Measurements from ENCODE around the gene PNKD. TPM values are rescaled to one million over a fixed set of nuclear protein-coding genes. Genes with fewer than 3 reads are reported as not detected.

PNKD gene
- total and polyA plus RNA-seq, 2 of the 8 experiments (the other 6 are each of a cell fraction or from before 2014, with no cell fraction given): 43.9 to 65.4 TPM

- TF ChIP-seq, protein P1, sequence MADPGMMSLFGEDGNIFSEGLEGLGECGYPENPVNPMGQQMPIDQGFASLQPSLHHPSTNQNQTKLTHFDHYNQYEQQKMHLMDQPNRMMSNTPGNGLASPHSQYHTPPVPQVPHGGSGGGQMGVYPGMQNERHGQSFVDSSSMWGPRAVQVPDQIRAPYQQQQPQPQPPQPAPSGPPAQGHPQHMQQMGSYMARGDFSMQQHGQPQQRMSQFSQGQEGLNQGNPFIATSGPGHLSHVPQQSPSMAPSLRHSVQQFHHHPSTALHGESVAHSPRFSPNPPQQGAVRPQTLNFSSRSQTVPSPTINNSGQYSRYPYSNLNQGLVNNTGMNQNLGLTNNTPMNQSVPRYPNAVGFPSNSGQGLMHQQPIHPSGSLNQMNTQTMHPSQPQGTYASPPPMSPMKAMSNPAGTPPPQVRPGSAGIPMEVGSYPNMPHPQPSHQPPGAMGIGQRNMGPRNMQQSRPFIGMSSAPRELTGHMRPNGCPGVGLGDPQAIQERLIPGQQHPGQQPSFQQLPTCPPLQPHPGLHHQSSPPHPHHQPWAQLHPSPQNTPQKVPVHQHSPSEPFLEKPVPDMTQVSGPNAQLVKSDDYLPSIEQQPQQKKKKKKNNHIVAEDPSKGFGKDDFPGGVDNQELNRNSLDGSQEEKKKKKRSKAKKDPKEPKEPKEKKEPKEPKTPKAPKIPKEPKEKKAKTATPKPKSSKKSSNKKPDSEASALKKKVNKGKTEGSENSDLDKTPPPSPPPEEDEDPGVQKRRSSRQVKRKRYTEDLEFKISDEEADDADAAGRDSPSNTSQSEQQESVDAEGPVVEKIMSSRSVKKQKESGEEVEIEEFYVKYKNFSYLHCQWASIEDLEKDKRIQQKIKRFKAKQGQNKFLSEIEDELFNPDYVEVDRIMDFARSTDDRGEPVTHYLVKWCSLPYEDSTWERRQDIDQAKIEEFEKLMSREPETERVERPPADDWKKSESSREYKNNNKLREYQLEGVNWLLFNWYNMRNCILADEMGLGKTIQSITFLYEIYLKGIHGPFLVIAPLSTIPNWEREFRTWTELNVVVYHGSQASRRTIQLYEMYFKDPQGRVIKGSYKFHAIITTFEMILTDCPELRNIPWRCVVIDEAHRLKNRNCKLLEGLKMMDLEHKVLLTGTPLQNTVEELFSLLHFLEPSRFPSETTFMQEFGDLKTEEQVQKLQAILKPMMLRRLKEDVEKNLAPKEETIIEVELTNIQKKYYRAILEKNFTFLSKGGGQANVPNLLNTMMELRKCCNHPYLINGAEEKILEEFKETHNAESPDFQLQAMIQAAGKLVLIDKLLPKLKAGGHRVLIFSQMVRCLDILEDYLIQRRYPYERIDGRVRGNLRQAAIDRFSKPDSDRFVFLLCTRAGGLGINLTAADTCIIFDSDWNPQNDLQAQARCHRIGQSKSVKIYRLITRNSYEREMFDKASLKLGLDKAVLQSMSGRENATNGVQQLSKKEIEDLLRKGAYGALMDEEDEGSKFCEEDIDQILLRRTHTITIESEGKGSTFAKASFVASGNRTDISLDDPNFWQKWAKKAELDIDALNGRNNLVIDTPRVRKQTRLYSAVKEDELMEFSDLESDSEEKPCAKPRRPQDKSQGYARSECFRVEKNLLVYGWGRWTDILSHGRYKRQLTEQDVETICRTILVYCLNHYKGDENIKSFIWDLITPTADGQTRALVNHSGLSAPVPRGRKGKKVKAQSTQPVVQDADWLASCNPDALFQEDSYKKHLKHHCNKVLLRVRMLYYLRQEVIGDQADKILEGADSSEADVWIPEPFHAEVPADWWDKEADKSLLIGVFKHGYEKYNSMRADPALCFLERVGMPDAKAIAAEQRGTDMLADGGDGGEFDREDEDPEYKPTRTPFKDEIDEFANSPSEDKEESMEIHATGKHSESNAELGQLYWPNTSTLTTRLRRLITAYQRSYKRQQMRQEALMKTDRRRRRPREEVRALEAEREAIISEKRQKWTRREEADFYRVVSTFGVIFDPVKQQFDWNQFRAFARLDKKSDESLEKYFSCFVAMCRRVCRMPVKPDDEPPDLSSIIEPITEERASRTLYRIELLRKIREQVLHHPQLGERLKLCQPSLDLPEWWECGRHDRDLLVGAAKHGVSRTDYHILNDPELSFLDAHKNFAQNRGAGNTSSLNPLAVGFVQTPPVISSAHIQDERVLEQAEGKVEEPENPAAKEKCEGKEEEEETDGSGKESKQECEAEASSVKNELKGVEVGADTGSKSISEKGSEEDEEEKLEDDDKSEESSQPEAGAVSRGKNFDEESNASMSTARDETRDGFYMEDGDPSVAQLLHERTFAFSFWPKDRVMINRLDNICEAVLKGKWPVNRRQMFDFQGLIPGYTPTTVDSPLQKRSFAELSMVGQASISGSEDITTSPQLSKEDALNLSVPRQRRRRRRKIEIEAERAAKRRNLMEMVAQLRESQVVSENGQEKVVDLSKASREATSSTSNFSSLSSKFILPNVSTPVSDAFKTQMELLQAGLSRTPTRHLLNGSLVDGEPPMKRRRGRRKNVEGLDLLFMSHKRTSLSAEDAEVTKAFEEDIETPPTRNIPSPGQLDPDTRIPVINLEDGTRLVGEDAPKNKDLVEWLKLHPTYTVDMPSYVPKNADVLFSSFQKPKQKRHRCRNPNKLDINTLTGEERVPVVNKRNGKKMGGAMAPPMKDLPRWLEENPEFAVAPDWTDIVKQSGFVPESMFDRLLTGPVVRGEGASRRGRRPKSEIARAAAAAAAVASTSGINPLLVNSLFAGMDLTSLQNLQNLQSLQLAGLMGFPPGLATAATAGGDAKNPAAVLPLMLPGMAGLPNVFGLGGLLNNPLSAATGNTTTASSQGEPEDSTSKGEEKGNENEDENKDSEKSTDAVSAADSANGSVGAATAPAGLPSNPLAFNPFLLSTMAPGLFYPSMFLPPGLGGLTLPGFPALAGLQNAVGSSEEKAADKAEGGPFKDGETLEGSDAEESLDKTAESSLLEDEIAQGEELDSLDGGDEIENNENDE (IDR thresholded peaks at IDR 0.05; ENCODE audit: insufficient replicate concordance, low read length): no peak
- TF ChIP-seq POLR2AphosphoS5 (IDR thresholded peaks at IDR 0.05; ENCODE audit: low read depth, low read length) (no peak), CTBP2 (IDR thresholded peaks at IDR 0.05; ENCODE audit: borderline replicate concordance, insufficient read depth, insufficient read length, low read length) (no peak), TAF7 (optimal IDR thresholded peaks at IDR 0.05; ENCODE audit: borderline replicate concordance, low read depth, low read length) (no peak), FOSL1 (IDR thresholded peaks at IDR 0.05; ENCODE audit: insufficient read depth, low read depth, low read length) (no peak), RBBP5 (IDR thresholded peaks at IDR 0.05; ENCODE audit: borderline replicate concordance, low read depth, low read length) (no peak), KDM4A (IDR thresholded peaks at IDR 0.05; ENCODE audit: low read depth, low read length, severe bottlenecking) (no peak), SP4 (IDR thresholded peaks at IDR 0.05; ENCODE audit: low read length) (no peak), MAFK (IDR thresholded peaks at IDR 0.05; ENCODE audit: low read depth, low read length) (no peak), CHD1 (IDR thresholded peaks at IDR 0.05; ENCODE audit: low read depth, low read length) (no peak), TAF1 (IDR thresholded peaks at IDR 0.05; ENCODE audit: low read depth, low read length) (no peak)
Observed at GRCh38 chr2:218325566-218326160, 55.3 kb downstream of the PNKD start (continued).
